Inflammatory macrophage treated with lipopolysaccharide for 1 hour (primary cell): ENCODE measurements around the gene TMEM203.

Experiments used
- DNase-seq, 2 donors: peaks; one replicate each; pipeline ENCODE4 v3.0.0-alpha.2; 2020 to 2022

TMEM203 gene

DNA sequence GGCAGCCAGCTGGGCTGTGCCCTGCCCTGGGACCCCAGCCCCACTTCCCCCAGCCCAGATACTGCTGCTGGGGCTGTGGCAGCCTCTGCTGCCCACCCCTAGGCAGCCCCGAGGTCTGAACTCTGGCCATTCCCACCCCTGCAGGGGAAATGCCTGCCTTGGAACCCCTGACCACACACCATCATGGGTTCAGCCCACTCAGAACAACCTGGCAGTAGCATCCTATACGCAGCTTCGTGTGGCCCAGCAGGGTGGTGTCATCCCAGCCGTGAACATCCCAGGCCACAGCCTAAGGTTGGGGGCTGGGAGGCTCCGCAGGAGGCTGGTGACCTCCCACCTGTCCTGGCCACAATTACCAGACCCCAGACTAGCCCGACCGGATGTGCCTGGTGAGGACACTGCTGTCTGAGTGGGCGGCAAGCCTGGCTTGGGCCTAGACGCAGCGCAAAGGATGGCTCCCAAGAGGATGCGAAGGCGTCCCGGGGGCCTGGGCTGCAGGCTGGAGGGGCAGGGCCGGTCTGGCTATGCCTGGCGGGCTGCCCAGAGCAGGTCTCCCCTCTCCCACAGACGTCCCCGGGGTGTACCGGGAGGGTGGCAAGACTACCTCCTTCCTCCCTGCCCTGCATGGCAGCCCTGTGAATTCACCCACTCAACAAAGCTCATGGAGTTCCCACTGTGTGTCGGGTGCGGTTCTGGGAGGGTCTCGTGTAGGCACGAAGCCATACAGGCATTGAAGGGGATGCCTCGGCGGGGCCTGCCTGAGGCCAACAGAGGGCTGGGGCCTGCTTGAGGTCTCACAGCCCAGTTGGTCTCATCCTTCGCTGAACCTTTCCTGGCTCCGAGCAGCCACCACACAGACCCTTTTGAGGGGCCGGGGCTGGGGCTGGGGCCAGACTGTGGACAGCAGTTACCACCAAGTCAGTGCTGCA is 23.8 kb upstream of the TMEM203 start:
- DNase-seq = no peak

DNA sequence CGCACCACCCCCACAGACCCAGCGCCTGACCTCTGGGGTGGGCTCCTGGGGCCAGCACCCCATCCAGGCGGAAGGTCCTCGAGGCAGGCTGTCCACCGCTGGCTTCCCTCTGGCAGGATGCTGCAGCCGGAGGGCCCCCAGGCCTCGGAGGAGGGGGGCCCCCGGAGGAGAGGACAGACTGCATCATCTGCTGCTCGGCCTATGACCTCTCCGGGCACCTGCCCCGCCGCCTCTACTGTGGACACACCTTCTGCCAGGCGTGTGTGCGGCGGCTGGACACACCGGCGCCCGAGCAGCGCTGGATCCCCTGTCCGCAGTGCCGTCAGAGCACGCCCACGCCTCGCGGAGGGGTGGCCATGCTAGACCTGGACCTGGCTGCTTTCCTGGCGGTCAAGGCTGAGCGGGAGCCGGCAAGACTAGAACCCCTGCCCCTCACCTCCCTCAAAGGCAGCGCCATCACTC is 23.1 kb upstream of the TMEM203 start:
- DNase-seq = no peak

DNA sequence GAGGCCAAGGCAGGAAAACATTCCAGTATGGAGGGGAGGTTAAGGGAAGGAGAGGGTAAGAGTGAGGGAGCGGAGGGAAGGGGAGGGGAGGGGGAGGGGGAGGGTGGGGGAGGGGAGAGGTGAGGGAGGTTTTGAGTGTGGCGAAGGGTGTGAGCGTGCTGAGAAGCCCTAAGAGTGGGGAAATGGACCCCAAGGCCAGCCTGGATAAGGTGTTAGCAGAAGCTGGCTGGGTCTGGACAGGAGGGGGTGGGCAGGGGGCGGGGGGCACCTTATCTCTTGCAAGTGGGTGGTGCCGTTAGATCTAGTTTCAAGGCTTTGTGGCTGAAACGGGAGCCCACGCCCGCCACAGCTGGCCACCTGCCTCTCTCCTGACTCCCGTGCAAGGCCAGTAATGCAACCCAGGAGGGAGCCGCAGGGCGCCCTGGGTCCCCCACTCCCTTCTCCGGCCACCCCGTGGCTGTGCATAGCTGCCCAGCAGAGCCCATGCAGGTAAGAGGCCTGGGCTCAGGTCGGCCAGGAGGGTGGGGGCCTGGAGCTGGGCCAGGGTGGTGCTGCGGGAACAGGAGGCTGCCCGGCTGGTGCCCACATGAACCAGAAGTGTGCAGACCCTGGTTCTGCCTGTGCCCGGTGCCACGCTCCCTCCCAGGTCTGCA is 22.5 kb upstream of the TMEM203 start:
- no peak for DNase-seq

DNA sequence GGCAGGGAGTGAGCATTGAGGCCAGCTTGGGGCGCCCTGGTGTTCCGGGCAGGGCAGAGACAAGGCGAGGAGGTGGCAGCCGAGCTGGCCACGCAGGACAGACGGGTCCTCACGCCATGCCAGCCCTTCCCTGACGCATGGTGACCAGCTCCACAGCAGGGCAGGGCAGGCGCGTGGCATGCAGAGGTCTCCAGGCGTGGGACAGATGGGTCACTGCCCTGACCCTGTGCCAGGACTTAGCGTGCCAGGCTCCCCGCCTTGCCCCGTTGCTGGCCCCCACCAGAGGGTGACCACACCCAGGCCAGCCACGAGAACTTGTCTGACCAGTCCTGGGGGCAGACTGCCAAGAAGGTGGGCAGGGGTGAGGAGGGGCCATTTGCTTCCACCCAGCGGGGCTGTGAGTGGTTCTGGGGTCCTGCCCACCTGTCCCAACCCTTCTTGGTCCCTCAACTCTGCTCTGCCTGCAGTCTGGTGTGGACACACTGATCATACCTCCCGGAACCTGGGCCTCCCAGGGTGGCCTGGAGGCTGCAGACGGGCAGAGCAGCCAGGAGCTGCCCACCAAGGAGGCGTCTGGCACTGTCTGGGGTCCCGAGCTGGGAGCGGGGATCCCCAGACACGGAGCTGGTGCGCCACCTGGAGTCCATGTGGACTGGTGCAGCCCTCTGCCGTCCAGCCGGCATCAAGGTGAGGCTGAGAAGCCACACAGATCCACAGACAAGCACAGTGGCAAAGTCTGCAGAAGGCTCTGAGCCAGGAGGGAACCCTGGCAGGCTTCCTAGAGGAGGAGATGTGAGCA is 21.8 kb upstream of the TMEM203 start, which contains the start of gene RNF224:
RNF224 (plus strand) TSS at position 449 of the 799 bp plus-strand sequence. CDS start 834 bp downstream, outside the sequence.
- peak; percentile 29 to 79 for DNase-seq

DNA sequence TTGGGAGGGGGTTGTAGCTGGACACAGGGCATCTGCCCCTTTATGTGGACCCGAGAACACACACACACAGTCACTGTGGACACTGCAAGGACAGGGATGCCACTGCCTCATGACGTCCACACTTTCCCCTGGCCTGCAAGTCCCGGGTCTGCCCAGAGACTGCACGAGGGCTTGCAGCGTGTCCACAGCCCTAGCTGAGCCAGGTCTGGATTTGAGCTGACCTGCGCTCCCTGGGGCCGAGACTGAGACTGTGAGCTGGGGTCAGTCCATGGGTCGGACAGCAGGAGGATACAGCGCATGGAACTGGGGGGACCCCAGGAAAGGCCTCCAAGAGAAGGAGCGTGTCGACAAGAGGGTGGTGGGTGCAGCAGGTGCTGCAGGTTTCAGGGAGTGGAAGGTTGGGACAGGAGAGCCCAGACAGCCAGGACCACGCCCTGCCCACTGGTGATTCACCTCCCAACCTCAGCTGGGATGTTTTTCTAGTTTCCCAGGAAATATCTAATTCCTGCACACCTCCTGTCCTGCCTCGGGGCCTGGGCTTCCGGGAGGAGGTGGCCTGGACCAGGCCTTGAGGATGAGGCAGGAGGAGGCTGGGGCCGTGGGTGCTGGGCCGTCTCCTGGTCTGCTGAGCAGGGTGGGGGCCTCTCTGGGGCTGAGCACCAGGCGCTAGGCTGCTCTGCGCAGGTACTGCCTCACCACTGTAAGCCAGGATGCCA is 21.0 kb upstream of the TMEM203 start:
- no peak for DNase-seq

DNA sequence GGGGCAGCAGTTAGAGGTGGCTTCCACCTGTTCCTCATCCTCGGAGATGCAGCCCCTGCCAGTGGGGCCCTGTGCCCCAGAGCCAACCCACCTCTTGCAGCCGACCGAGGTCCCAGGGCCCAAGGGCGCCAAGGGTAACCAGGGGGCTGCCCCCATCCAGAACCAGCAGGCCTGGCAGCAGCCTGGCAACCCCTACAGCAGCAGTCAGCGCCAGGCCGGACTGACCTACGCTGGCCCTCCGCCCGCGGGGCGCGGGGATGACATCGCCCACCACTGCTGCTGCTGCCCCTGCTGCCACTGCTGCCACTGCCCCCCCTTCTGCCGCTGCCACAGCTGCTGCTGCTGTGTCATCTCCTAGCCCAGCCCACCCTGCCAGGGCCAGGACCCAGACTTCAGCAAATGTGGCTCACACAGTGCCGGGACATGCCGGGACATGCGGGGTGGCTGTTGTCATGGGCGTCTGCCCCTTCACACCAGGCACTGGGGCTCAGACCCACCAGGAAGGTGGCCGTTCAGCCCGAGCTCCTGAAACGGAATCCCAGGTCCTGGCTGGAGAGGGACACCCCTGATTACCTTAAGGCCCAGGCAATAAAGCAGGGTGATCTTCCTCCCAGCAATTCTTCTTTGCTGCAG is 20.4 kb upstream of the TMEM203 start:
- DNase-seq = no peak

DNA sequence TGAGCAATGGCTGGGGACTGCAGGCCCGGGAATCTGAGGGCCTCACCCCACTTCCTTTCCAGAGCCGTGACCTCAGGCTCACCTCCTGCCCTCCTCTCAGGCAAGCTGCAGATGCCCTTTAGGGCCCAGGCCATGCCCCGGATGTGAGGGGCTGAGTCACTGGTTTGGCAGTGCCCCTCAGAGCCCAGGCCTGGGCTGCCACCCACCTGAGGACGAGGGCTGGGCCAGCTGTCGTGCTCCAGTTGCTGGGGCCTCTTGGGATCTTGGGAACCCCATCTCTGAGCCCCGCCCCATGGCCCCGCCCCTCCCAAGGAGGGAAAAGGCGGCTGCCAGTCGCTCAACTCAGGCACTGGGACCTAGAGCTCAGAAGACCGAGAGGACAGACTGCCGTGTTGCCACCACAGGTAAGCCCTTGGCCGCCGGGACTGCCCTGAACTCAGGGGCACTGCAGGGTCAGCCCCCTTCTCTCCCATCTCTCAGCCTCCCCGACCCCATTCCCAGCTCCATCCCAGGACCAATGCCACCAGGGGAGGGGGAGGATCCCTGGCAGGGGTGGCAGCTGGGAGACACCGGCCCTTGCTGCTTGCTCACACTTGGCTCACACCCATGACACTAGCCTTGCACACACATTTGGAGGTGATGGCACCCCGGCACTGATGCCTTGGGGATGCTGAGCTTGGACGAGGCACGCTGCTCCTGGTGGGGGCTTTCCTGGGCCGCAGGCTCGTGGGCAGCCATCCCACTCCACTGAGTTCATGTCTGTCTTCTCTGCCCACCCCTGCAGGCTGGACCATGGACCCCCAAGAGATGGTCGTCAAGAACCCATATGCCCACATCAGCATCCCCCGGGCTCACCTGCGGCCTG is 19.6 kb upstream of the TMEM203 start, which contains the start of gene CYSRT1:
CYSRT1 (plus strand) TSS at position 345 of the 865 bp plus-strand sequence; CDS start at position 793, 448 bp downstream.
- peak in 1 of 2 donors; percentile 21 for DNase-seq

DNA sequence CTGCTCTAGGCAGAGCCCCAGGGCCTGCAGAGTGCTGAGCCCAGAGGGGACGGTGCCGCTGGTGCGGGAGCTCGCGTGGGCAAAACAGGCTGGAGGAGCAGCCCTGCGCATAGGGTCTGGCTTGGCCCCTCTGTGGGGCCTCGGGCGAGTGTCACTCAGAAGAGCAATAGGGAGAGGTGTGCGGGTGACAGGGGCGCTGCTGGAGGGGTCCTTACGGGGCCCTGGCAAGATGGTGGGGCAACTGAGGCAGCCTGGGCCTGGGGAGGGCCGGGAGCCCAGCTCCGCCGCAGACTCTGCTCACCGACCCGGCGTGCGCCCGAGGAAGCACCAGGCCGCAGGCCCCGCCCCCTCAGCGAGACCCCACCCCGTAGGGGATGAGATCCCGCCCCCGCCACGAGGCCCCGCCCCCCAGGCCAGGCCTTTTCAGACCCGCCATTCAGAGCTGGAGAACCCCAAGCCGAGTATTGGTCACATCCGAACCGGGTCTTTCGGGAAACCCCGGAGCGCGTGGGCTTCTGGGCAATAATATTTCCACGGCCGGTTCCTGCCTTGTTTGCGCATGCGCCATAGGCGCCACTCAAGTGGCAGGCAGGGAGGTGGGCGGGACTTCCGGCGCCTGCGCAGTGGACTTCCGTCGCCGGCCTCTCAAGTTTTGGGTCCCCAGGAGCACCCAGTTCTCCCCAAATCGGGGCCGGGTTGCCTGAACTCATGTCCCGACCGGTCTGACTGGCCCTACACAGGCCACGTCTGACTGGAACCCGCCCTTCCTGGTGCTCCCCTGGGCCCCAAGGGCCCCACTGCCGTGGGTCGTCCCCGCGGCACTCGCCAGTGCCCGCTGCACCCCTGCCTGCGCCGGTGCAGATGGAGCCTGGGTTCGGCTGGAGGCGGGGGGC is 17.9 kb upstream of the TMEM203 start:
- DNase-seq = peak; percentile 99 to 100

DNA sequence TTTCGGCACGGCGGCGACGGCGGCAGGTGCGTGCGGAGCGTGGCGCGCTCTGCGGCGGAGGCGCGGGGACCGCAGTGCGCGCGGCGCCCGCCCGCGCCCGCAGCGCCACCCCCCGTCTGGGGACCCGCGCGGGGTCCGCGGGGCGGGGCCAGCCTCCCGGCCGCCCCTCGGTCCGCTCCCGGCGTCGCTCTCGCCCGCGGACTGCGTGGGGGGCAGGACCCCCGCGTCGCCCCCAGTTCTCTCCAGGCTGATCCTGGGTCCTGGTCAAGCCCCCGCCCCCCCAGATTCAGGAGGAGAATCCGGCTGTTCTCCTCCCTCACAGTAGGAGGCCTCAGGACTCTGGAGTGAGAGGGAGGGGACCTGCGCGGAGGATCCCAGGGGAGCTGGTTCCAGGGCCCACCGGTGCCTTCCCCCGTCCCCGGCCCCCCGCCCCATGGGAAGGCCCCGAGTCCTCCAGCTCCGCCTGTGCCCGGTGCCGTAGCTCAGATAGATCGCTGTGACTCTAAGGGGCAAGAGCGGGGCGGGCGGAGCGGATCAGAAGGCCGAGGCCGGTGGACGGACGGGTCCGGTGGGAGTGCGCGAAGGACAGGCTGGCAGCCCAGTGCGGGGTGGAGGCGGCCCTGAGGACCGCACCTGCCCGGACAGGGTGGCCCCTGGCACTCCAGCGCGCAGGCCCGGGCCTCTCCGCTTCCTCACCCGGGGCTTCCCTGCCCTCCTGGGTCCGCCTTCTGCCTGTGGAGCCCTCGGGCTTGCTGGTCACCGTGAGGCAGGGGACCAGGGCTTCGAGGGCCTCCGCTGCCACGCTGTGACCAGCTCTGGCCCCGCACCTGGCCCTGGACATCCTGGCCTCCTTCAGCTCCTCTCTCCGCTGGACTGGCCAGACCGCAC is 17.0 kb upstream of the TMEM203 start, which contains the start of gene RNF208:
RNF208 (minus strand) TSS at position 51 of the 888 bp plus-strand sequence. CDS start 1,028 bp downstream, outside the sequence.
- DNase-seq = no peak

DNA sequence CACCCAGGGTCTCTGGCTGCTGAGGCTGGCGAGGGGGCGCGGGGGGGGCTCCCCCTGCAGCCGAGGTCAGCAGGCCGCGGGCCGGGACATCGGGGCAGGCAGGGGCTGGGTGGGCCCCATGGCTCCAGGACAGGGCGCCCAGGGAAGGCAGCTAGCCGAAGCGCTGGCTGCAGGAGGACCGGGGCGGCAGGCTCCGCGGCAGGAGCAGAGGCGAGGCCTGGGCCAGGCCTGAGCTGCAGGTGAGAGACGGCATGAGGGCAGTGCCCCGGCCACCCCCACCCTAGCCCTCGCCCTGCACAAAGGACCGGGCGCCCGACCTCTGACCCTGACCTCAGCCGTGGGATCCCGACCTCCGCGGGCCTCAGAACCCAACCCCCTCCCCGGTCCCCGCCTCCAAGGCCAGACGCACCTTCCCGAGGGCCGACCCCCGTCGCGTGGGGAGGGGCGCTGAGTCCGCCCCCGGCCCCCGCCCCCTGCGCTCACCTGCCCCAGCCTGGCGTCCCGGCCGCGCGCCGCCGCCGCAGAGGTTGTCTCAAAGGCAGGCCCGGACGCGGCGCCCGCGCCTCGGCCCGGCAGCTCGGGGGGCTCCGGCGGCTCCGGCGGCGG is 16.2 kb upstream of the TMEM203 start:
- DNase-seq = no peak

DNA sequence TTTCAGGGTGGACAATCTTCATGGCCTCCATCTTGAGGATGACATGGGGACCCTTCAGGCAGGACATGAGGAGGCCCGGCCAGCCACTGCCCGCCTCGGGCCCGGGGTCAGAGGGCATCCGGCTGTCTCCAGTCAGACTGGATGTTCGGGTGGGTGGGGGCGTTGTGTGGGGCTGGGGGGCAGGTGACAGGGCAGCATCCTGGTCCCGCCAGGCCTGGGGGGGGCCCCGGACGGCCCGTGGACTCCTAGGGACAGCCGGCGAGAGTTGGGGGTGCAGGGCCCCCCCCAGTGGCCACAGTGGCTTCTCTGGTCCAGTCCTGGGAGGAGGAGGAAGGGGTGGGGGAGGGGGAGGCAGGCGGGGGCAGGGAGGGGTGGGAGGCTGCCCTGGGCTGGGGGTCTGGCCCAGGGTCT is 15.7 kb upstream of the TMEM203 start:
- no peak for DNase-seq

DNA sequence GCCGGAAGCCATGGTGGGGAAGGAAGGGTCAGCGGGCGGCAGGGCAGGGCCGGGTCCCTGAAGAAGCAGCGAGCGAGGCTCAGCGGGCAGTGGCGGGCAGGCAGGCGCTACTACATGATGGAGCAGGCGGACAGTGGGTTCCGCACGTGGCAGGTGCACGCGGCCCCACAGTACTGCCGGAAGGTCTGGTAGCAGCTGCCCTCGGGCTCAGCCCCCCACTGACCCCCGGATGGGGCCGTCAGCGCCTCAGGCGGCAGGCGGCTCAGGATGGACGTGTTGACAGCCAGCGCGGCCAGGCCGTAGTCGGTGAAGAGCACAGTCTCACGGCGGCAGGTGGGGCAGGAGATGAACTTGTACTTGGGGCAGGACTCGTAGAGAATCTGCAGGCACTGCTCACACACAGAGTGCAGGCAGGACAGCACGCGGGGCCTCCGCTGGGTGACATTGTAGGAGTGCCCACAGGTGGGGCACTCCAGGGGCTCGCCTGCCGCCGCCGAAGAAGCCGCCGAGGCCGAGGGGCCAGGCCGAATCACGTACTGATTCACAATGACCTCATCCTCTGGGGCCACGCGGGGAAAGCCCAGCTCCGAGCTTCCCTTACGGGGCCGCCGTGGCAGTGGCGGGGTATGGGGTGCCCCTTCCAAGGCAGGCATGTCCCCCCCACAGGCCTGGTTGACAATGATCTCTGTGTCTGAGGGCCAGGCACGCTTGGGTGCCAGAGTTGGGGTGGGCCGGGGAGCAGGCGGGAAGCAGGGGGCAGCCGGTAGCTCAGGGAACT is 15.1 kb upstream of the TMEM203 start:
- DNase-seq = no peak

DNA sequence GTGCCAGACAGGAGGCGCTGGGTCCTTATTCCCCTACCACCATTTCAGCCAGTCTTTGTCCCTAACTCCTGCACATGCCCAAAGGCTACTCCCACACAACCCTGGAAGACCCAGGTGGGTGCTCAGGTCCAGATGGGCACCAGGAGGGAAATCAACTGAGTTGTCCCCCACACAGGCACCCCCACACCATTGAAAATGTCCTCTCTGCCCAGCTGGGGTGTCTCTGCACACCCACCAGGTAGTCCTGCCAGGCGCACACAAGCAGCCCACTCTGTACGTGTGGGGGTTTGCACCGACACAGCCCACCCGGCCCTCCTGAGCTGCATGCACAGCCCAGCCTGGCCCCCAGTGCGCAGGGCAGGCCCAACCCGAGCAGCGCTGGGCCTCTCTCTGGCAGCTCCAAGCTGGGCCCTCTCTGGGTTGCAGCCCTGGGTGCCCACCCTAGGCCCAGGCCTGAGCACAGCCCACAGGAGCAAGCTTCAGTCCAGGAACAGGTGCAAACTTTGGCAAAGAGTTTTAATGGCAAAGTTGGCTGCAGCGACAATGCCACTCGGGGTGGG is 14.4 kb upstream of the TMEM203 start:
- no peak for DNase-seq

DNA sequence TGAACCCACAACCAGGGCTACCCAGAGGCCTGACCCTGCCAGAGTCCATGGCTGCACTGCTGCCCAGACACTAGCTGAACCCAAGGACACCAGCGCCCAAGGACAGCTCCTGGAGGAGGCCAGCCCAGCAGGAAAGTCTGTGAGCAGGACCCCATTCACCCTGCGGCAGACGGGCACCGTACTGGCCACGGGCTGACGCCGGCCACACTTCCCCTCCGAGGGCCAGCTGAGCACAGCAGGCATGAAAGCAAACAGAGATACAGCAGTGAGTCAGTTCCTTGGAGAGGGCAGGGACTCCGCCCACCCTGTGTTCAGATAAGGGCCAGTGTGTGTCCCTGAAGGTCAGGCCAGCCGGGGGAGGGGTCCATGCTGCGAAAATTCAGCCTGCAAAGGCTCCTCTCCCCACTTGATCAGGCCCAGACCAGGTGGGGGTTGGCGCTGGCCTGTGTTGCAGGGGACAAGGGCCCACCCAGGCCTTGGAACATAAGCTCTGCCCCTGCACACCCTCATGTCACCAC is 13.4 kb upstream of the TMEM203 start:
- peak in 1 of 2 donors; percentile 24 for DNase-seq

DNA sequence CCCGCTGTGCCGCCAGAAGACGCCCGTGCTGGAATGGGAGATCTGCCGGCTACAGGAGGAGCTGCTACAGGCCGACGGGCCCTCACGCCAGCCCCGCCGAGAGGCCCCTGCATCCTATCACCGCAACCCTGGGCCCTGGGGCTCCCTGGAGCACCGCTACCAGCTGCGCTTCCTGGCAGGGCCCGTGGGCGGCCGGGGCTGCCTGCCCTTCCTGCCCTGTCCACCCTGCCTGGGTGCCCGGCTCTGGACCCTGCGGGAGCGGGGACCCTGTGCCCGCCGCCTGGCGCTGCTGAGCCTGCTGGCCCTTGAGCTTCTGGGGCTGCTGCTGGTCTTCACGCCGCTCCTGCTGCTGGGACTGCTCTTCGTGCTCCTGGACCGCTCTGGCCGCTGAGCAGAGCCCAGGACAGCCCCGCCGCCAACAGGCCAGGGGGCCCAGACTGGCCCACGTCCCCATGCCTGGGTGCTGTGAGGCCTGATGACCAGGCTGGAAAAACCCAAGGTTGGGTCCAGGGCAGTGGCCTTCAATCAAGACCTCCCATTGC is 12.8 kb upstream of the TMEM203 start:
- DNase-seq = no peak
